Measurements from ENCODE around the gene CAMK1D.
"Not testable (repeated sequence)": the region's sequence is repeated elsewhere in the genome, so short reads cannot be mapped to it uniquely, and the experiment has no call there.

Gene CAMK1D

GRCh38 chr10:12348870-12349628, at the start of gene CAMK1D:
CAMK1D (plus strand) TSS chr10:12349547.
- DNase-seq: peak; percentile 51

- DNase-seq: not testable (repeated sequence)
These were observed 48.3 kb upstream of the CAMK1D start for GRCh38 chr10:12301036-12301435.

GRCh38 chr10:12308057-12308456, 41.3 kb upstream of the CAMK1D start:
- DNase-seq: no peak

GRCh38 chr10:12308736-12309375, 40.5 kb upstream of the CAMK1D start:
- no peak for DNase-seq

GRCh38 chr10:12309783-12310182, 39.6 kb upstream of the CAMK1D start:
- DNase-seq: not testable (repeated sequence)

GRCh38 chr10:12314836-12315235, 34.5 kb upstream of the CAMK1D start:
- no peak for DNase-seq

- DNase-seq: no peak
These were observed 30.3 kb upstream of the CAMK1D start for GRCh38 chr10:12319076-12319475.

- DNase-seq: no peak
These were observed 28.5 kb upstream of the CAMK1D start for GRCh38 chr10:12320892-12321291.

GRCh38 chr10:12321641-12322040, 27.7 kb upstream of the CAMK1D start:
- no peak for DNase-seq

- DNase-seq: no peak
These were observed 26.7 kb upstream of the CAMK1D start for GRCh38 chr10:12322583-12323131.

- no peak for DNase-seq
These were observed 24.8 kb upstream of the CAMK1D start for GRCh38 chr10:12324530-12324929.

GRCh38 chr10:12327074-12327473, 22.3 kb upstream of the CAMK1D start:
- no peak for DNase-seq

GRCh38 chr10:12327476-12327875, 21.9 kb upstream of the CAMK1D start:
- no peak for DNase-seq

- not testable (repeated sequence) for DNase-seq
These were observed 21.0 kb upstream of the CAMK1D start for GRCh38 chr10:12328312-12328711.

GRCh38 chr10:12332572-12333379, 16.6 kb upstream of the CAMK1D start:
- no peak for DNase-seq

GRCh38 chr10:12333380-12334185, 15.8 kb upstream of the CAMK1D start:
- DNase-seq: peak; percentile 92

- no peak for DNase-seq
These were observed 15.2 kb upstream of the CAMK1D start for GRCh38 chr10:12334186-12334530.

- not testable (repeated sequence) for DNase-seq
These were observed 14.2 kb upstream of the CAMK1D start for GRCh38 chr10:12335169-12335568.

- DNase-seq: no peak
These were observed 11.6 kb upstream of the CAMK1D start for GRCh38 chr10:12337453-12338372.

- DNase-seq: no peak
These were observed 10.4 kb upstream of the CAMK1D start for GRCh38 chr10:12338981-12339380.

GRCh38 chr10:12340371-12340770, 9.0 kb upstream of the CAMK1D start:
- no peak for DNase-seq

Data from kidney glomerular epithelial cell (primary cell).